Measurements from ENCODE around the gene ADAT3.

- TF ChIP-seq, protein P1, sequence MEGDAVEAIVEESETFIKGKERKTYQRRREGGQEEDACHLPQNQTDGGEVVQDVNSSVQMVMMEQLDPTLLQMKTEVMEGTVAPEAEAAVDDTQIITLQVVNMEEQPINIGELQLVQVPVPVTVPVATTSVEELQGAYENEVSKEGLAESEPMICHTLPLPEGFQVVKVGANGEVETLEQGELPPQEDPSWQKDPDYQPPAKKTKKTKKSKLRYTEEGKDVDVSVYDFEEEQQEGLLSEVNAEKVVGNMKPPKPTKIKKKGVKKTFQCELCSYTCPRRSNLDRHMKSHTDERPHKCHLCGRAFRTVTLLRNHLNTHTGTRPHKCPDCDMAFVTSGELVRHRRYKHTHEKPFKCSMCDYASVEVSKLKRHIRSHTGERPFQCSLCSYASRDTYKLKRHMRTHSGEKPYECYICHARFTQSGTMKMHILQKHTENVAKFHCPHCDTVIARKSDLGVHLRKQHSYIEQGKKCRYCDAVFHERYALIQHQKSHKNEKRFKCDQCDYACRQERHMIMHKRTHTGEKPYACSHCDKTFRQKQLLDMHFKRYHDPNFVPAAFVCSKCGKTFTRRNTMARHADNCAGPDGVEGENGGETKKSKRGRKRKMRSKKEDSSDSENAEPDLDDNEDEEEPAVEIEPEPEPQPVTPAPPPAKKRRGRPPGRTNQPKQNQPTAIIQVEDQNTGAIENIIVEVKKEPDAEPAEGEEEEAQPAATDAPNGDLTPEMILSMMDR (IDR thresholded peaks at IDR 0.05): no peak
- no peak for TF ChIP-seq POLR2A (IDR thresholded peaks at IDR 0.05)
Measured at GRCh38 chr19:1912760-1913505, 7.7 kb downstream of the ADAT3 start.
